Tibial nerve (tissue), 4 donors: ENCODE data around the gene BMX. TPM values are rescaled to one million over a fixed set of nuclear protein-coding genes. Genes with fewer than 3 reads are reported as not detected.
A peak's percentile ranks its signal among the peaks of the same experiment; 100 is the strongest.

Source experiments
- DNase-seq, 2 donors: peaks; one replicate each; pipeline ENCODE4 v3.0.0-alpha.2; 2019; ENCODE audit warnings: low spot score in 2 of 2
- H3K27ac ChIP-seq, 4 donors: fragments of 200-600 bp; sonication (generic) in 3 of 4; one replicate each; pipeline ENCODE4 v1.5.1; 2017 to 2019; ENCODE audit warnings: mild to moderate bottlenecking in 1 of 4
- H3K27me3 ChIP-seq, 2 donors: fragments of 200-600 bp; sonication (generic) in 1 of 2; one replicate each; pipeline versions ENCODE4 v1.5.1 to v1.6.0; 2017 to 2019
- H3K36me3 ChIP-seq, 3 donors: fragments of 200-600 bp; sonication (generic); one replicate each; pipeline ENCODE4 v1.5.1; 2018 to 2019
- H3K4me1 ChIP-seq, 4 donors: fragments of 200-600 bp; sonication (generic) in 3 of 4; one replicate each; pipeline ENCODE4 v1.5.1; 2017 to 2019
- H3K4me3 ChIP-seq, 4 donors: fragments of 200-600 bp; sonication (generic) in 3 of 4; one replicate each; pipeline ENCODE4 v1.5.1; 2017 to 2019; ENCODE audit warnings: mild to moderate bottlenecking in 1 of 4, moderate library complexity in 1 of 4
- H3K9me3 ChIP-seq, 4 donors: fragments of 200-600 bp; sonication (generic) in 3 of 4; one replicate each; pipeline ENCODE4 v1.5.1; 2017 to 2019
- EP300 ChIP-seq, 2 donors: sonication (generic); formaldehyde crosslinking; IDR thresholded peaks; one replicate each; pipeline ENCODE4 v1.6.1; 2017; ENCODE audit warnings: antibody characterized with exemption in 2 of 2, mild to moderate bottlenecking in 1 of 2
- POLR2A ChIP-seq, 2 donors: fragments of 450-650 bp; IDR thresholded peaks; one replicate each; pipeline ENCODE4 v1.6.1; 2017; ENCODE audit warnings: antibody characterized with exemption in 2 of 2, mild to moderate bottlenecking in 2 of 2, moderate library complexity in 2 of 2
- WGBS, 2 donors: methylation state at CpG; one replicate each; pipeline ENCODE4 v1.1.5; 2018; 5-methylcytosine and 5-hydroxymethylcytosine counted together
- total RNA-seq, 4 donors: library from RNA; depleted of rRNA; stranded (reverse); fragments of >200 nt; gene quantifications; one replicate each; pipeline ENCODE4 v1.1.0, GENCODE V29; 2016
- TF ChIP-seq, protein P1 (sequence below), 5 experiments: fragments of 200-600 bp in 3 of 5; fragments of 450-650 bp in 2 of 5; sonication (generic) in 3 of 5; IDR thresholded peaks; one replicate each; pipeline ENCODE4 v1.5.1; 2016 to 2019; ENCODE audit warnings: antibody characterized with exemption in 5 of 5, mild to moderate bottlenecking in 3 of 5, moderate library complexity in 2 of 5

BMX gene
- total RNA-seq = 1 to 10 TPM; 1.8 to 5.9 (median 3.4) TPM

DNA sequence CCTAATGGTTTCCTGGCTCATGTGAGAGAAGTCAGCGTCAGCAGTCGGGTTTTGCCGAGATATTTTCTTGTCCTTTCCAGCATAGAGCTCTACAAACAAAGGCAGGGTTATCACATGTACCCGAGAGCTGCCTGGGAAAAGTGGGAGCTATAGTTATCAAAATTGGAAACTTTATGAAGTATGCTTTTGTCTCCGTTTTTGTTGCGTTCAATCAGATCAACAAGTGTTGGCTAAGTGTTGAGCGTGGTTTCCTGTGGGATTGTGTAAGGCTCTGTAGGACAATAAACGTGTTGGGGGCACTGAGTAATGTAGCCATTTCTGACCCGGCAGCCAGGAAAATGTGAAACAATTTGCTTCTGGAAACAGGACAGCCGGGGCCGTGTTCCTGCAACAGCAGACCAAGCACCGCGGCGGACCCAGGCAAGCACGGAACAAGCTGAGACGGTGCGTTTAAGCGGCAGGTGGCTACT lies at the start of gene BMX:
Gene BMX (plus strand): TSS at position 311 of the 470 bp plus-strand sequence. CDS start 7,547 bp downstream, outside the sequence.
- no peak for TF ChIP-seq POLR2A (IDR thresholded peaks at IDR 0.05)
- TF ChIP-seq, protein P1, sequence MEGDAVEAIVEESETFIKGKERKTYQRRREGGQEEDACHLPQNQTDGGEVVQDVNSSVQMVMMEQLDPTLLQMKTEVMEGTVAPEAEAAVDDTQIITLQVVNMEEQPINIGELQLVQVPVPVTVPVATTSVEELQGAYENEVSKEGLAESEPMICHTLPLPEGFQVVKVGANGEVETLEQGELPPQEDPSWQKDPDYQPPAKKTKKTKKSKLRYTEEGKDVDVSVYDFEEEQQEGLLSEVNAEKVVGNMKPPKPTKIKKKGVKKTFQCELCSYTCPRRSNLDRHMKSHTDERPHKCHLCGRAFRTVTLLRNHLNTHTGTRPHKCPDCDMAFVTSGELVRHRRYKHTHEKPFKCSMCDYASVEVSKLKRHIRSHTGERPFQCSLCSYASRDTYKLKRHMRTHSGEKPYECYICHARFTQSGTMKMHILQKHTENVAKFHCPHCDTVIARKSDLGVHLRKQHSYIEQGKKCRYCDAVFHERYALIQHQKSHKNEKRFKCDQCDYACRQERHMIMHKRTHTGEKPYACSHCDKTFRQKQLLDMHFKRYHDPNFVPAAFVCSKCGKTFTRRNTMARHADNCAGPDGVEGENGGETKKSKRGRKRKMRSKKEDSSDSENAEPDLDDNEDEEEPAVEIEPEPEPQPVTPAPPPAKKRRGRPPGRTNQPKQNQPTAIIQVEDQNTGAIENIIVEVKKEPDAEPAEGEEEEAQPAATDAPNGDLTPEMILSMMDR (IDR thresholded peaks at IDR 0.05) = no peak
- no peak for TF ChIP-seq EP300 (IDR thresholded peaks at IDR 0.05)
- no peaks in the 10 kb centered on the region for H3K4me1 ChIP-seq
- H3K36me3 ChIP-seq = no peaks in the 10 kb centered on the region
- no peaks in the 10 kb centered on the region for H3K9me3 ChIP-seq
- peaks cover 0 to 19% of the 10 kb centered on the region in 2 donors for H3K27me3 ChIP-seq
- H3K4me3 ChIP-seq = no peak within 1 kb of the TSS
- WGBS, 2 donors = 63 to 64% methylated on average over 18 of the region's 18 CpGs
- DNase-seq = no peak
- peak within 1 kb of the TSS in 1 of 4 donors; percentile 33 for H3K27ac ChIP-seq

DNA sequence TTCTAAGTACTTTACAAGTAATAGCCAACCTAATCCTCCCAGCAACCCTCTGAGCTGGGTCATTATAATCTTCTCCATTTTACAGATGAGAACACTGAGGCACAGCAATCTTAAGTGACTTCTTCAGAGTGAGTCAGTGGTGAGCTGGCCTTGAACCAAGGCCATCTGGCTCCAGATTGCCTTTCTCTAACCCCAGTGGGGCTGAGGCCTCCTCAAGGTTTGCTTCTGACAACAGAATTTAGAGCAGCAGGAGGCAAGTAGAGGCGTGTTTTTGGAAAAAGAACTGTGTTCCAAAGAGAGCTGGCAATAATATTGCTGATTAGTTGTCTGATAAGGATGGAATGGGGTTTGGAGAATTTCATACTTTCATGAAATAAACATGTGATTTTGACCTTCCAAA lies 48.7 kb upstream of the BMX start:
- Histone ChIP-seq H3K9me3 (no peaks in the 10 kb centered on the region), H3K36me3 (peaks cover 0 to 14% (median 0%) of the 10 kb centered on the region in 3 donors), H3K27me3 (peaks cover 0 to 5% of the 10 kb centered on the region in 2 donors), H3K27ac (no peak overlapping the region), H3K4me3 (no peak overlapping the region), H3K4me1 (no peaks in the 10 kb centered on the region)
- peak in 1 of 2 donors; percentile 12 for DNase-seq
- 84 to 91% methylated on average over 1 of the region's 1 CpG for WGBS, 2 donors
- TF ChIP-seq, protein P1 (IDR thresholded peaks at IDR 0.05) = no peak
- TF ChIP-seq POLR2A (IDR thresholded peaks at IDR 0.05) (no peak), EP300 (IDR thresholded peaks at IDR 0.05) (no peak)

DNA sequence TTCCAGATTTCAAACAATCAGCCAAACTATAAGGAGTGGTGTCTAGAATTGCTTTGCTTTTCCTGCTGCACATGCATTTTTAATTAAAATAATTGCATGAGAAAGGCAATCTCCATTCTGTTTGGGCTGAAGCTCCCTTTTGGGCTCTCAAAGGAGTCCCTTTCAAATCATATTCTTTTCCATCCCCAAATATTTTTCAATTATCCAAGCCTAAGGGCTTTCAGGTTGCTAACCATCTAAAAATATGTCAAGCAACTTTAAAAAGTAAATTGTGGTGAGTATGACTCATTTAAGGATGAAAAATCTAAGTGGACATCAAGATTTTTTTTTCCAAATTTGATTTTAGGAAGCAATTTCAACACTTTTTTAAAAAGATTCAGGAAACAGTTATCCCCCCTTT lies 35.9 kb upstream of the BMX start:
- H3K36me3 ChIP-seq = no peaks in the 10 kb centered on the region

DNA sequence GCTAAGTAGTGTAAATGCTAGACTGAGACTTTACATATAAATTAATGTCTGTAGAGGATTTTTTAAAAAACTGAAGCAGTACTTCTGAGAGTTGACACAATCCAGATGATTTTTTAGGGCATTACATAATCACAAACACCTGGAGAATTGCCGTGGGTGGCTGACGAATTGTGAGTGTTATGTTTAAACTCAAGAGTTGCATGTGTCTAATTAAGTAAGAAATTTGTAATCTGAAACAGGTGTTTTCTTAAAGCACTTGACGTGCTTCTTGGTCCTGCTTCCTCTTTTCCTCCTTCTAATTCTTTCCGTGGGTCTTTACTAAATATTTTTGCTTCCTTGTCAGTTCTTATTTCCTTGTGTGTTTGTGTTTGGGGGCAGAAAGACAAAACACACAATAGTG lies 35.3 kb upstream of the BMX start:
- peak in 1 of 2 donors; percentile 35 for TF ChIP-seq EP300 (IDR thresholded peaks at IDR 0.05)
- TF ChIP-seq, protein P1 (IDR thresholded peaks at IDR 0.05) = no peak
- no peak for TF ChIP-seq POLR2A (IDR thresholded peaks at IDR 0.05)
- DNase-seq = peak; percentile 13 to 41
- Histone ChIP-seq H3K36me3 (no peaks in the 10 kb centered on the region), H3K9me3 (no peaks in the 10 kb centered on the region), H3K27me3 (no peaks in the 10 kb centered on the region), H3K4me3 (no peak overlapping the region), H3K27ac (peak overlapping the region in 2 of 4 donors; percentile 37 to 62), H3K4me1 (no peaks in the 10 kb centered on the region)
- 44 to 54% methylated on average over 4 of the region's 4 CpGs for WGBS, 2 donors

More for the DNA sequence above, 35.9 kb upstream of the BMX start:
- no peak for DNase-seq
- no peaks in the 10 kb centered on the region for H3K4me1 ChIP-seq
- no peaks in the 10 kb centered on the region for H3K27me3 ChIP-seq
- no peak for TF ChIP-seq EP300 (IDR thresholded peaks at IDR 0.05)
- TF ChIP-seq, protein P1 (IDR thresholded peaks at IDR 0.05) = no peak
- no peak for TF ChIP-seq POLR2A (IDR thresholded peaks at IDR 0.05)
- no peak overlapping the region for H3K4me3 ChIP-seq
- H3K9me3 ChIP-seq = no peaks in the 10 kb centered on the region
- peak overlapping the region in 1 of 4 donors; percentile 24 for H3K27ac ChIP-seq

DNA sequence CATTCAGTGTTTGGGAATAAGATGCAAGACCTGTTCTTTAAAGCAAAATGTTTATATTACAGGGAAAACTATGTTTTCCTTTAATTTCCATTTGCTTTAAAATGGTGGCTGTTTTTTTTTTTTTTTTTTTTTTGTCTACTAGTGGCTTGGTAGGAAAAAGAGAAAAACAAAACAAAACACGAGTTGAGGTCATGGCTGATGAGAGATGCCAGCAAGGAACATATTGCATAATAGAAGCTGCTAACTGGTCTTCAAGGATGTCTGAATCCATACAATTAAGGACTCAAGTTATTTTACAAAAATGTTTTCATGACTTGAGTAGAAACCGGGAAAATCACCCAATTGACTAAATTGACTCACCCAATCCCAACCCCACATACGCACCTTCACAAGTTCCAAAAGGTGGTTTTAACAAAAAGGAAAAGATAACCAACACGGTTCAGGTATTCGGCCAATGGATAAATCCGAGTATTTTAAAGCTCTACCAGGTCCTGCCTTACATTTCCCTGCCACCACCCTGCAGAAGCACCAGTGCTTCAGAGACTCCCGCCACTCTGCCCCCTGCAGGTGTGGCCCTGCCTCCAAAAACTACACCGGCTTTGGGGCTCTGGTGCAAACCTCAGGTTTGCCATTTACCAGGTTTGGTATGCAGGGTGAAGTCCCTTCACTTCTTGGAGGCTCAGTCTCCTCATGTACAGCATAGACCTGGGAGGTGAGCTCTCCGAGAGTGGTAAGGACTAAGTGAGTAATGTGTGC lies 34.5 kb upstream of the BMX start:
- WGBS, 2 donors = 61 to 84% methylated on average over 9 of the region's 9 CpGs
- no peak overlapping the region for H3K4me3 ChIP-seq
- no peaks in the 10 kb centered on the region for H3K36me3 ChIP-seq
- peaks cover 0 to under 1% (median 0%) of the 10 kb centered on the region in 4 donors for H3K4me1 ChIP-seq
- no peaks in the 10 kb centered on the region for H3K9me3 ChIP-seq
- no peaks in the 10 kb centered on the region for H3K27me3 ChIP-seq
- DNase-seq = no peak
- peak overlapping the region in 2 of 4 donors; percentile 37 to 62 for H3K27ac ChIP-seq
- no peak for TF ChIP-seq EP300 (IDR thresholded peaks at IDR 0.05)
- TF ChIP-seq POLR2A (IDR thresholded peaks at IDR 0.05) = no peak
